ENCODE results near the gene GOLT1A.

Gene GOLT1A

DNA sequence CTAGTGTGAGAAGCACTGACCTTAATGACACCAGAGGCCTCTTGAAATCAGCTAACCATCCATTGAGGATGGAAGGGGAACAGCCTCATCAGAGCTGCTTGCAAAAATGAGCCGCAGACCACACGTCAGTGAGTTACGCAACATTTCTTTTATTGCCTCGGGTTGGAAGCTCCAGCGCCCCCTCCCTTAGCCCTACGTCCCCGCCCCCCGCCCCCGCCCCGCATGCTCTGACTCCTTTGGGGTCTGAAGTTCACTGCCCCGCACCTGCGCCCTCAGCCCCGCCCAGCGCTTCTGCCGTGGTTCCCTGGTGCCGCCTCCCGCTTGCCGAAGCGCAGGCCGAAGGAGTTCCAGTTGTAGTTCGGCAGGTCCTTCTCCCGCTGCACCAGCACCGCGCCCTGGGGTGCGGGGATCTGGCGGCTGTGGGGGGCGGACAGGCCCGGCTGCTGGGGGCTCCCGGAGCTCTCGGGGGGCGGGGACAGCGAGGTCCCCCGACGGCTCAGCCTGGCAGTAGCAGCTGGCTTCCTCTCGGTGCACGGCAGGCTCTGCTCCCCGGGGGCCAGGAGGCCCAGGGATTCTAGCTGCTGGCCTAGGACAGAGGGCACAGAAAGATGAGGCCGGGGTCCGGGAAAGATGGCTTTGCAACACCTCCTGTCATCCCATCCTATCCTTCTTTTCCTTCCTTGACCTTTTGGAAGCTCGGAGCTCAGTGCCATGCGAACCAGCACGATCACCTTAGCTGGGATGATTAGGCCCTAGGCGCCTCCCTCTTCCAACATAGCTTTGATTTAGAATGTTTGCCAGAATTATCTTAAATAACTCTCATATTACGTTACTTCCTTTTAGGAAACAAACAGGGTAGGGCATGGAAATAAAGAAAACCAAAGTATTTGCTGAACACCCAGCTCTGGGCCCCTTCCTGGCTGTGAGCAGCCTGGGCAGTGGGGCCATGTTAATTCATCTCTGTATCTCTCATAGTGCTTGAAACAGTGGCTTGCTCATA, 23.3 kb downstream of the GOLT1A start:
- H3F3A ChIP-seq (ENCODE audit: insufficient read depth): no peaks in the 10 kb centered on the region
- no peak overlapping the region for H3K4me3 ChIP-seq (ENCODE audit: insufficient read depth, low read length, poor library complexity, severe bottlenecking)
- H3K79me2 ChIP-seq (ENCODE audit: insufficient read depth, low read length): no peaks in the 10 kb centered on the region
- H3K9ac ChIP-seq (ENCODE audit: low read length): no peak overlapping the region
- no peak overlapping the region for H3K27ac ChIP-seq (ENCODE audit: low read depth, low read length)
- no peaks in the 10 kb centered on the region for H4K20me1 ChIP-seq (ENCODE audit: low read depth, low read length)
- no peaks in the 10 kb centered on the region for H3K27me3 ChIP-seq (ENCODE audit: low read length)
- H3K9me3 ChIP-seq (ENCODE audit: insufficient read depth, low read length): no peaks in the 10 kb centered on the region
- no peaks in the 10 kb centered on the region for H3K9me2 ChIP-seq (replicated peaks; ENCODE audit: insufficient read depth, low read length)
- TF ChIP-seq EZH2phosphoT487 (conservative IDR thresholded peaks at IDR 0.05; ENCODE audit: low read length): no peak
- TF ChIP-seq, protein P1, sequence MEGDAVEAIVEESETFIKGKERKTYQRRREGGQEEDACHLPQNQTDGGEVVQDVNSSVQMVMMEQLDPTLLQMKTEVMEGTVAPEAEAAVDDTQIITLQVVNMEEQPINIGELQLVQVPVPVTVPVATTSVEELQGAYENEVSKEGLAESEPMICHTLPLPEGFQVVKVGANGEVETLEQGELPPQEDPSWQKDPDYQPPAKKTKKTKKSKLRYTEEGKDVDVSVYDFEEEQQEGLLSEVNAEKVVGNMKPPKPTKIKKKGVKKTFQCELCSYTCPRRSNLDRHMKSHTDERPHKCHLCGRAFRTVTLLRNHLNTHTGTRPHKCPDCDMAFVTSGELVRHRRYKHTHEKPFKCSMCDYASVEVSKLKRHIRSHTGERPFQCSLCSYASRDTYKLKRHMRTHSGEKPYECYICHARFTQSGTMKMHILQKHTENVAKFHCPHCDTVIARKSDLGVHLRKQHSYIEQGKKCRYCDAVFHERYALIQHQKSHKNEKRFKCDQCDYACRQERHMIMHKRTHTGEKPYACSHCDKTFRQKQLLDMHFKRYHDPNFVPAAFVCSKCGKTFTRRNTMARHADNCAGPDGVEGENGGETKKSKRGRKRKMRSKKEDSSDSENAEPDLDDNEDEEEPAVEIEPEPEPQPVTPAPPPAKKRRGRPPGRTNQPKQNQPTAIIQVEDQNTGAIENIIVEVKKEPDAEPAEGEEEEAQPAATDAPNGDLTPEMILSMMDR (IDR thresholded peaks at IDR 0.05; ENCODE audit: insufficient read depth, low read length, poor library complexity, severe bottlenecking): no peak
- no peak overlapping the region for H2AFZ ChIP-seq (ENCODE audit: low read depth, low read length, severe bottlenecking)
- no peak overlapping the region for H3K4me2 ChIP-seq (ENCODE audit: low read depth, low read length, poor library complexity, severe bottlenecking)
- no peaks in the 10 kb centered on the region for H3K36me3 ChIP-seq (ENCODE audit: low read length)

DNA sequence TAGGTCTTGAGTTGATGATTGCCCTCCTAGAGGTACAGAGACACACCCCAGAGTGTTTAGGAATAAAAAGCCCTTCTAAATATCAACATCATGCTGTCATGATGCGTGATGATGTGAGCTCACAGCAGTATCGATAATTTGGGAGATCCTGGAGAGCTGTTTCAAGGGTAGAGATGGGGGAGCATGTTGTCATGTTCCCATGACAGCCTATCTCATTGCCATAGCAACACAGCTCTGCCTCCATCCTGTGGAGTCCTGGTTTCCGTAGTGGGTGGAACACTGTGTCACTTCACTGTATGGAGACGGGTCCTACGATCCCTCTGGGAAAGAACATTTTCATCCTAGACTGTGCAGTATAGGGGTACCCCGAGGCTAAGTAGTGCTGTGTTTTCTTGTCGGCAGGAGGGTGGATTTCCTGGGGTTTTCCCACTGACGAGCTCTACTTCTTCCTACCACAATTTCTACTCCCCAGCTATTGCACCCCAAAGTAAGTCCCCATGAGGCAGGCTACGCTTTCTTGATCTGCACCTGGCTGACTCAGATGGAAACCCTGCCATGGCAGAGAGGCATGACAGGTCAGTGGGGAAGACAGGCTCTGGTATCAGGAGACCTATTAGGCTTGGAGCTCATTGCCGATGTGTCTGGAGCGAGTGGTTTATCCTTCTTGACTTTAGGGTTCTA, 24.7 kb downstream of the GOLT1A start:
- no peak overlapping the region for H3K4me3 ChIP-seq (ENCODE audit: insufficient read depth, low read length, poor library complexity, severe bottlenecking)

DNA sequence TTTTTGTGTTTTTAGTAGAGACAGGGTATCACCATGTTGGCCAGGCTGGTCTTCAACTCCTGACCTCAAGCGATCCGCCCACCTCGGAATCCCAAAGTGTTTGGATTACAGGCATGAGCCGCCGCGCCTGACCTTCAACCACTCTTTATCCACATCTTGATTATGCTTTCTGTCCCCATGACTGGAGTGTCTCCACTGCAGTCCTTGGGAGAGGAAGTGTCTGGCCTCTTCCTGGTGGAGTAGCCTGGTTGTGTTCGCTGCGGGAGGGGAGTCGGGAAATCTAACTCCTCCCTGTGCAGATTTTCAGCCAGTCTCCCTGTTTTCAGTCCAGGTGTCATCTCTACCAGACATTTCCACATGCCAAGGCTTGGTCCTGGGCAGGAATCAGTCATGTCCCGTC, 27.2 kb downstream of the GOLT1A start:
- no peaks in the 10 kb centered on the region for H3K27me3 ChIP-seq (ENCODE audit: low read length)
- no peak overlapping the region for H3K4me3 ChIP-seq (ENCODE audit: insufficient read depth, low read length, poor library complexity, severe bottlenecking)
- H3K9me2 ChIP-seq (replicated peaks; ENCODE audit: insufficient read depth, low read length): no peaks in the 10 kb centered on the region
- no peaks in the 10 kb centered on the region for H3K79me2 ChIP-seq (ENCODE audit: insufficient read depth, low read length)
- no peaks in the 10 kb centered on the region for H3K9me3 ChIP-seq (ENCODE audit: insufficient read depth, low read length)
- H3F3A ChIP-seq (ENCODE audit: insufficient read depth): no peaks in the 10 kb centered on the region
- H3K9ac ChIP-seq (ENCODE audit: low read length): no peak overlapping the region
- no peak overlapping the region for H3K27ac ChIP-seq (ENCODE audit: low read depth, low read length)
- no peak overlapping the region for H3K4me2 ChIP-seq (ENCODE audit: low read depth, low read length, poor library complexity, severe bottlenecking)
- H4K20me1 ChIP-seq (ENCODE audit: low read depth, low read length): no peaks in the 10 kb centered on the region
- TF ChIP-seq, protein P1 (IDR thresholded peaks at IDR 0.05; ENCODE audit: insufficient read depth, low read length, poor library complexity, severe bottlenecking): no peak
- TF ChIP-seq EZH2phosphoT487 (conservative IDR thresholded peaks at IDR 0.05; ENCODE audit: low read length): no peak
- no peak overlapping the region for H2AFZ ChIP-seq (ENCODE audit: low read depth, low read length, severe bottlenecking)
- no peaks in the 10 kb centered on the region for H3K36me3 ChIP-seq (ENCODE audit: low read length)

More for the DNA sequence above, 24.7 kb downstream of the GOLT1A start:
- no peaks in the 10 kb centered on the region for H3K36me3 ChIP-seq (ENCODE audit: low read length)
- TF ChIP-seq, protein P1 (IDR thresholded peaks at IDR 0.05; ENCODE audit: insufficient read depth, low read length, poor library complexity, severe bottlenecking): no peak
- no peak for TF ChIP-seq EZH2phosphoT487 (conservative IDR thresholded peaks at IDR 0.05; ENCODE audit: low read length)
- no peaks in the 10 kb centered on the region for H3K9me2 ChIP-seq (replicated peaks; ENCODE audit: insufficient read depth, low read length)
- no peaks in the 10 kb centered on the region for H3K27me3 ChIP-seq (ENCODE audit: low read length)
- H3K4me2 ChIP-seq (ENCODE audit: low read depth, low read length, poor library complexity, severe bottlenecking): no peak overlapping the region
- H3K9ac ChIP-seq (ENCODE audit: low read length): no peak overlapping the region
- no peaks in the 10 kb centered on the region for H4K20me1 ChIP-seq (ENCODE audit: low read depth, low read length)
- no peaks in the 10 kb centered on the region for H3K9me3 ChIP-seq (ENCODE audit: insufficient read depth, low read length)
- H2AFZ ChIP-seq (ENCODE audit: low read depth, low read length, severe bottlenecking): no peak overlapping the region
- H3K79me2 ChIP-seq (ENCODE audit: insufficient read depth, low read length): no peaks in the 10 kb centered on the region
- no peaks in the 10 kb centered on the region for H3F3A ChIP-seq (ENCODE audit: insufficient read depth)
- no peak overlapping the region for H3K27ac ChIP-seq (ENCODE audit: low read depth, low read length)
